ENCODE results near the gene FRMD4A.

Gene FRMD4A

GRCh38 chr10:14191407-14191806, 139.3 kb downstream of the FRMD4A start:
- no peak for DNase-seq

GRCh38 chr10:14190702-14191101, 140.0 kb downstream of the FRMD4A start:
- DNase-seq: no peak

GRCh38 chr10:14186245-14186644, 144.5 kb downstream of the FRMD4A start:
- DNase-seq: no peak

GRCh38 chr10:14185316-14186045, 145.2 kb downstream of the FRMD4A start:
- DNase-seq: no peak

GRCh38 chr10:14184841-14185315, 145.8 kb downstream of the FRMD4A start:
- no peak for DNase-seq

- DNase-seq: no peak
These were observed 147.9 kb downstream of the FRMD4A start for GRCh38 chr10:14182781-14183180.

- no peak for DNase-seq
These were observed 149.2 kb downstream of the FRMD4A start for GRCh38 chr10:14181567-14181936.

- DNase-seq: no peak
These were observed 149.7 kb downstream of the FRMD4A start for GRCh38 chr10:14180911-14181566.

- DNase-seq: no peak
These were observed 151.5 kb downstream of the FRMD4A start for GRCh38 chr10:14179251-14179650.

- DNase-seq: peak in 40 of 56 donors; percentile 3 to 74 (median 44)
These were observed 156.8 kb downstream of the FRMD4A start for GRCh38 chr10:14173706-14174594.

GRCh38 chr10:14173391-14173705, 157.4 kb downstream of the FRMD4A start:
- DNase-seq: peak in 2 of 56 donors; percentile 35 to 51

- DNase-seq: no peak
These were observed 158.3 kb downstream of the FRMD4A start for GRCh38 chr10:14172336-14172950.

GRCh38 chr10:14171336-14171735, 159.4 kb downstream of the FRMD4A start:
- DNase-seq: no peak

- peak in 1 of 56 donors; percentile 3 for DNase-seq
These were observed 167.2 kb downstream of the FRMD4A start for GRCh38 chr10:14163377-14164086.

- no peak for DNase-seq
These were observed 167.9 kb downstream of the FRMD4A start for GRCh38 chr10:14162629-14163344.

- no peak for DNase-seq
These were observed 168.7 kb downstream of the FRMD4A start for GRCh38 chr10:14162061-14162460.

GRCh38 chr10:14160299-14160698, 170.4 kb downstream of the FRMD4A start:
- no peak for DNase-seq

GRCh38 chr10:14158575-14158974, 172.1 kb downstream of the FRMD4A start:
- no peak for DNase-seq

GRCh38 chr10:14156104-14156503, 174.6 kb downstream of the FRMD4A start:
- DNase-seq: no peak

GRCh38 chr10:14153570-14154055, 177.1 kb downstream of the FRMD4A start:
- no peak for DNase-seq
